Pulmonary artery endothelial cell (primary cell): Measurements from ENCODE around the gene PEX14. TPM values are rescaled to one million over a fixed set of nuclear protein-coding genes. Genes with fewer than 3 reads are reported as not detected.

Experiments
- DNase-seq: peaks from one replicate; pipeline ENCODE4 v3.0.0-alpha.2; 2011; ENCODE audit warnings: low read depth, low spot score
- total RNA-seq: library from RNA; depleted of rRNA; stranded (reverse); fragments of >200 nt; gene quantifications from 2 replicates; pipeline ENCODE4 v1.2.3, GENCODE V29; 2014

Gene PEX14
- total RNA-seq, 1 donor from 2014 or later: 13.3 TPM

GRCh38 chr1:10540277-10541005 lies 65.7 kb downstream of the PEX14 start:
- no peak for DNase-seq

- no peak for DNase-seq
Observed at GRCh38 chr1:10541286-10541685, 66.5 kb downstream of the PEX14 start.

- DNase-seq: no peak
Observed at GRCh38 chr1:10544239-10544638, 69.5 kb downstream of the PEX14 start.

GRCh38 chr1:10546896-10547295 lies 72.1 kb downstream of the PEX14 start:
- no peak for DNase-seq

GRCh38 chr1:10549904-10550664 lies 75.3 kb downstream of the PEX14 start:
- no peak for DNase-seq

GRCh38 chr1:10553118-10553517 lies 78.4 kb downstream of the PEX14 start:
- DNase-seq: no peak

- no peak for DNase-seq
Observed at GRCh38 chr1:10555635-10556429, 81.1 kb downstream of the PEX14 start.

- no peak for DNase-seq
Observed at GRCh38 chr1:10556430-10557005, 81.8 kb downstream of the PEX14 start.

GRCh38 chr1:10557714-10558113 lies 83.0 kb downstream of the PEX14 start:
- no peak for DNase-seq

- DNase-seq: no peak
Observed at GRCh38 chr1:10559386-10559785, 84.6 kb downstream of the PEX14 start.

- DNase-seq: no peak
Observed at GRCh38 chr1:10561497-10561896, 86.7 kb downstream of the PEX14 start.

- DNase-seq: no peak
Observed at GRCh38 chr1:10561955-10562354, 87.2 kb downstream of the PEX14 start.

- no peak for DNase-seq
Observed at GRCh38 chr1:10564063-10564462, 89.3 kb downstream of the PEX14 start.

- DNase-seq: no peak
Observed at GRCh38 chr1:10569531-10569930, 94.8 kb downstream of the PEX14 start.

GRCh38 chr1:10575616-10576015 lies 100.9 kb downstream of the PEX14 start:
- peak; percentile 47 for DNase-seq

- no peak for DNase-seq
Observed at GRCh38 chr1:10578070-10578469, 103.3 kb downstream of the PEX14 start.

- DNase-seq: no peak
Observed at GRCh38 chr1:10583641-10584040, 108.9 kb downstream of the PEX14 start.

- DNase-seq: no peak
Observed at GRCh38 chr1:10585242-10585641, 110.5 kb downstream of the PEX14 start.

GRCh38 chr1:10586125-10586524 lies 111.4 kb downstream of the PEX14 start:
- DNase-seq: no peak

GRCh38 chr1:10588640-10589039 lies 113.9 kb downstream of the PEX14 start:
- no peak for DNase-seq

GRCh38 chr1:10589074-10589473 lies 114.3 kb downstream of the PEX14 start:
- no peak for DNase-seq

GRCh38 chr1:10591010-10591409 lies 116.3 kb downstream of the PEX14 start:
- DNase-seq: no peak
